ENCODE data around the gene EPB41L2.

EPB41L2 gene

GRCh38 chr6:130872250-130873095, 190.6 kb downstream of the EPB41L2 start:
- DNase-seq = peak in 33 of 56 donors; percentile 5 to 80 (median 33)

GRCh38 chr6:130870179-130870880, 192.7 kb downstream of the EPB41L2 start:
- no peak for DNase-seq

- no peak for DNase-seq
Observed at GRCh38 chr6:130869681-130870080, 193.4 kb downstream of the EPB41L2 start.

GRCh38 chr6:130865793-130866192, 197.3 kb downstream of the EPB41L2 start:
- DNase-seq = no peak

GRCh38 chr6:130864344-130864743, 198.7 kb downstream of the EPB41L2 start:
- DNase-seq = no peak

- DNase-seq = no peak
Observed at GRCh38 chr6:130863415-130864230, 199.4 kb downstream of the EPB41L2 start.

- no peak for DNase-seq
Observed at GRCh38 chr6:130862370-130862769, 200.7 kb downstream of the EPB41L2 start.

GRCh38 chr6:130859161-130859867, 203.7 kb downstream of the EPB41L2 start:
- DNase-seq = no peak

GRCh38 chr6:130858498-130859160, 204.4 kb downstream of the EPB41L2 start:
- no peak for DNase-seq

- DNase-seq = no peak
Observed at GRCh38 chr6:130858054-130858453, 205.0 kb downstream of the EPB41L2 start.

GRCh38 chr6:130853555-130854183, 209.4 kb downstream of the EPB41L2 start:
- DNase-seq = no peak

- no peak for DNase-seq
Observed at GRCh38 chr6:130852844-130853554, 210.0 kb downstream of the EPB41L2 start.

- DNase-seq = no peak
Observed at GRCh38 chr6:130851026-130851425, 212.0 kb downstream of the EPB41L2 start.

- no peak for DNase-seq
Observed at GRCh38 chr6:130849594-130849993, 213.5 kb downstream of the EPB41L2 start.

- DNase-seq = no peak
Observed at GRCh38 chr6:130848945-130849344, 214.1 kb downstream of the EPB41L2 start.

- DNase-seq = no peak
Observed at GRCh38 chr6:130847001-130847910, 215.8 kb downstream of the EPB41L2 start.

GRCh38 chr6:130846501-130846900, 216.5 kb downstream of the EPB41L2 start:
- no peak for DNase-seq
